ENCODE measurements around the gene S100A6. TPM values are rescaled to one million over a fixed set of nuclear protein-coding genes. Genes with fewer than 3 reads are reported as not detected.
"Not testable (repeated sequence)": the region's sequence is repeated elsewhere in the genome, so short reads cannot be mapped to it uniquely, and the experiment has no call there.

The S100A6 gene
- total RNA-seq, 1 experiment from 2014 or later: 1,031 TPM

GRCh38 chr1:153531638-153532037 is 4.2 kb downstream of the S100A6 start:
- no peak for DNase-seq (ENCODE audit: low read depth)

- no peak for DNase-seq (ENCODE audit: low read depth)
Measured at GRCh38 chr1:153527683-153528040, 8.1 kb downstream of the S100A6 start.

- DNase-seq (ENCODE audit: low read depth): no peak
Measured at GRCh38 chr1:153527023-153527682, 8.6 kb downstream of the S100A6 start.

GRCh38 chr1:153526132-153526543 is 9.7 kb downstream of the S100A6 start:
- DNase-seq (ENCODE audit: low read depth): no peak

GRCh38 chr1:153525088-153525728 is 10.6 kb downstream of the S100A6 start:
- no peak for DNase-seq (ENCODE audit: low read depth)

GRCh38 chr1:153522353-153523048 is 13.3 kb downstream of the S100A6 start:
- not testable (repeated sequence) for DNase-seq (ENCODE audit: low read depth)

GRCh38 chr1:153521808-153522207 is 14.0 kb downstream of the S100A6 start:
- DNase-seq (ENCODE audit: low read depth): not testable (repeated sequence)

- no peak for DNase-seq (ENCODE audit: low read depth)
Measured at GRCh38 chr1:153520818-153521476, 14.8 kb downstream of the S100A6 start.

- not testable (repeated sequence) for DNase-seq (ENCODE audit: low read depth)
Measured at GRCh38 chr1:153520137-153520691, 15.6 kb downstream of the S100A6 start.

GRCh38 chr1:153519242-153519641 is 16.5 kb downstream of the S100A6 start:
- DNase-seq (ENCODE audit: low read depth): no peak

GRCh38 chr1:153515504-153516394 is 20.0 kb downstream of the S100A6 start:
- DNase-seq (ENCODE audit: low read depth): no peak

- no peak for DNase-seq (ENCODE audit: low read depth)
Measured at GRCh38 chr1:153513666-153514065, 22.1 kb downstream of the S100A6 start.

GRCh38 chr1:153513023-153513422 is 22.8 kb downstream of the S100A6 start:
- DNase-seq (ENCODE audit: low read depth): no peak

- peak; percentile 71 for DNase-seq (ENCODE audit: low read depth)
Measured at GRCh38 chr1:153510984-153511410, 24.8 kb downstream of the S100A6 start.

GRCh38 chr1:153509729-153510354 is 25.9 kb downstream of the S100A6 start:
- DNase-seq (ENCODE audit: low read depth): peak; percentile 56

GRCh38 chr1:153509036-153509435 is 26.8 kb downstream of the S100A6 start:
- no peak for DNase-seq (ENCODE audit: low read depth)

- no peak for DNase-seq (ENCODE audit: low read depth)
Measured at GRCh38 chr1:153507926-153508583, 27.7 kb downstream of the S100A6 start.

GRCh38 chr1:153506831-153507413 is 28.9 kb downstream of the S100A6 start:
- DNase-seq (ENCODE audit: low read depth): peak; percentile 93

- DNase-seq (ENCODE audit: low read depth): no peak
Measured at GRCh38 chr1:153506386-153506785, 29.4 kb downstream of the S100A6 start.
